NB4 (cell line): ENCODE measurements around the gene ENTPD6.

ENCODE experiments used
- POLR2A ChIP-seq: IDR thresholded peaks from 2 replicates; pipeline ENCODE4 v1.6.1; 2011; ENCODE audit warnings: mild to moderate bottlenecking; ENCODE audit not compliant: insufficient read length; ENCODE audit errors: extremely low read depth
- TF ChIP-seq, protein P1 (sequence below): IDR thresholded peaks from one replicate; pipeline ENCODE4 v1.5.1; 2012; ENCODE audit warnings: low read depth, low read length

DNA sequence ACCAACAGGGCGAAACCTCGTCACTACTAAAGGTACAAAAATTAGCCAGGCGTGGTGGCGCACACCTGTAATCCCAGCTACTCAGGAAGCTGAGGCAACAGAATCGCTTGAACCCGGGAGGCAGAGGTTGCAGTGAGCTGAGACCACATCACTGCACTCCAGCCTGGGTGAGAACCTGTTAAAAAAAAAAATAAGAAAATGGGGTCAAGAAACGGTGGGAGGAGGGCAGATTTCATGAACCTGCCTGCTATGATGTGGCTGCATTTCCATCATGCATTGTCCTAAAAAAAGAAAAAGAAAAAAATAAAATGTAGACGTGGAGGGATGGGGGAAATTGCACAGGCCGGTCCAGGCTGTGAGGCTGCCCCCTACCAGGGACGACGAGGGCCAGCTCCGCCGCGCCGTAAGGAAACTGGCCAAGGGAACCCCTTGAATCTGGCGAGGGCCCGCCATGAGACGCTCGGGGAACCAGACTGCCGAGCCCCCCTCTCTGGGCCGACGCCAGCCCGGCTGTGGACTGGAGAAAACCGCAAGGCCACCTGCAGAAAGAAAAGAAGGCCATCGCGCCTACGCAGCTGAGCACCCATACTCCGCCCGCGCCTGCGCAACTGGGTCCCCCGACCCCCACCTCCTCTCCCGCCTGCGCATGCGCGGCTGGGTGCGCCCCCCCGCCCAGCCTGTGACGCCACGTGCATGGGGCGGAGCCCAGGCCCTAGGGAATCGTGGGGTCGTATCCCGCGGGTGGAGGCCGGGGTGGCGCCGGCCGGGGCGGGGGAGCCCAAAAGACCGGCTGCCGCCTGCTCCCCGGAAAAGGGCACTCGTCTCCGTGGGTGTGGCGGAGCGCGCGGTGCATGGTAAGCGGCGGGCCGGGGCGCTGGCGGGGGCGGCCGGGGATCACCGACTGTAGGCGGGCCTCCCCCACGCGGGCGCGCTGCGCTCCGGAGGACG, at the start of gene ENTPD6:
- TF ChIP-seq, protein P1, sequence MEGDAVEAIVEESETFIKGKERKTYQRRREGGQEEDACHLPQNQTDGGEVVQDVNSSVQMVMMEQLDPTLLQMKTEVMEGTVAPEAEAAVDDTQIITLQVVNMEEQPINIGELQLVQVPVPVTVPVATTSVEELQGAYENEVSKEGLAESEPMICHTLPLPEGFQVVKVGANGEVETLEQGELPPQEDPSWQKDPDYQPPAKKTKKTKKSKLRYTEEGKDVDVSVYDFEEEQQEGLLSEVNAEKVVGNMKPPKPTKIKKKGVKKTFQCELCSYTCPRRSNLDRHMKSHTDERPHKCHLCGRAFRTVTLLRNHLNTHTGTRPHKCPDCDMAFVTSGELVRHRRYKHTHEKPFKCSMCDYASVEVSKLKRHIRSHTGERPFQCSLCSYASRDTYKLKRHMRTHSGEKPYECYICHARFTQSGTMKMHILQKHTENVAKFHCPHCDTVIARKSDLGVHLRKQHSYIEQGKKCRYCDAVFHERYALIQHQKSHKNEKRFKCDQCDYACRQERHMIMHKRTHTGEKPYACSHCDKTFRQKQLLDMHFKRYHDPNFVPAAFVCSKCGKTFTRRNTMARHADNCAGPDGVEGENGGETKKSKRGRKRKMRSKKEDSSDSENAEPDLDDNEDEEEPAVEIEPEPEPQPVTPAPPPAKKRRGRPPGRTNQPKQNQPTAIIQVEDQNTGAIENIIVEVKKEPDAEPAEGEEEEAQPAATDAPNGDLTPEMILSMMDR, result no peak
- peak; percentile 62 for TF ChIP-seq POLR2A
